ENCODE data around the gene AFF1. TPM values are rescaled to one million over a fixed set of nuclear protein-coding genes. Genes with fewer than 3 reads are reported as not detected.
A peak's percentile ranks its signal among the peaks of the same experiment; 100 is the strongest.

Gene AFF1
- total and polyA plus RNA-seq, 7 donors, result 7.2 to 100 (median 61.7) TPM

GRCh38 chr4:87105101-87105845, 170.5 kb downstream of the AFF1 start:
- Histone ChIP-seq H3K27me3 (no peaks in the 10 kb centered on the region), H3K4me1 (peaks cover 0 to 78% (median 48%) of the 10 kb centered on the region in 4 donors), H3K36me3 (peaks cover 0 to 30% (median 4%) of the 10 kb centered on the region in 4 donors), H3K4me3 (no peak overlapping the region), H3K27ac (no peak overlapping the region), H3K9me3 (no peaks in the 10 kb centered on the region)
- 26 to 74% methylated on average over 5 of the region's 5 CpGs for WGBS, 2 donors
- intact Hi-C loops (cut with DNase I), result no loop called here
- TF ChIP-seq CTCF (IDR thresholded peaks at IDR 0.05) (no peak), POLR2A (IDR thresholded peaks at IDR 0.05) (no peak), POLR2AphosphoS5 (IDR thresholded peaks at IDR 0.05) (no peak), EP300 (IDR thresholded peaks at IDR 0.05) (no peak)
- DNase-seq, result no peak

- intact Hi-C loops (cut with DNase I), result no loop called here
- peak; percentile 71 for DNase-seq
- Histone ChIP-seq H3K27me3 (no peaks in the 10 kb centered on the region), H3K27ac (peak overlapping the region; percentile 65 to 84 (median 74)), H3K4me3 (no peak overlapping the region), H3K4me1 (peaks cover 0 to 62% (median 41%) of the 10 kb centered on the region in 4 donors), H3K36me3 (peaks cover 1 to 49% (median 9%) of the 10 kb centered on the region in 4 donors), H3K9me3 (no peaks in the 10 kb centered on the region)
- 83% methylated on average over 5 of the region's 5 CpGs for WGBS, 2 donors
- TF ChIP-seq POLR2AphosphoS5 (IDR thresholded peaks at IDR 0.05), result peak in 2 of 4 donors; percentile 28 to 58
- TF ChIP-seq POLR2A (IDR thresholded peaks at IDR 0.05), result no peak
- no peak for TF ChIP-seq CTCF (IDR thresholded peaks at IDR 0.05)
- no peak for TF ChIP-seq EP300 (IDR thresholded peaks at IDR 0.05)
Measured at GRCh38 chr4:87108142-87108546, 173.3 kb downstream of the AFF1 start.

GRCh38 chr4:87109121-87109520, 174.3 kb downstream of the AFF1 start:
- peaks cover 0 to 52% (median 31%) of the 10 kb centered on the region in 4 donors for H3K4me1 ChIP-seq
- no peaks in the 10 kb centered on the region for H3K27me3 ChIP-seq
- no peaks in the 10 kb centered on the region for H3K9me3 ChIP-seq
- TF ChIP-seq EP300 (IDR thresholded peaks at IDR 0.05) (no peak), POLR2A (IDR thresholded peaks at IDR 0.05) (no peak), CTCF (IDR thresholded peaks at IDR 0.05) (no peak), POLR2AphosphoS5 (IDR thresholded peaks at IDR 0.05) (no peak)
- intact Hi-C loops (cut with DNase I), result no loop called here
- DNase-seq, result no peak
- peak overlapping the region; percentile 65 to 84 (median 74) for H3K27ac ChIP-seq
- no peak overlapping the region for H3K4me3 ChIP-seq
- 89 to 93% methylated on average over 3 of the region's 3 CpGs for WGBS, 2 donors
- H3K36me3 ChIP-seq, result peaks cover 3 to 57% (median 12%) of the 10 kb centered on the region in 4 donors

- 95 to 100% methylated on average over 1 of the region's 1 CpG for WGBS, 2 donors
- Histone ChIP-seq H3K27ac (peak overlapping the region in 2 of 4 donors; percentile 78 to 84), H3K4me1 (peaks cover 0 to 44% (median 24%) of the 10 kb centered on the region in 4 donors), H3K9me3 (no peaks in the 10 kb centered on the region), H3K4me3 (no peak overlapping the region), H3K27me3 (no peaks in the 10 kb centered on the region), H3K36me3 (peaks cover 9 to 66% (median 20%) of the 10 kb centered on the region in 4 donors)
- DNase-seq, result no peak
- intact Hi-C loops (cut with DNase I), result no loop called here
- TF ChIP-seq CTCF (IDR thresholded peaks at IDR 0.05) (no peak), POLR2A (IDR thresholded peaks at IDR 0.05) (no peak), POLR2AphosphoS5 (IDR thresholded peaks at IDR 0.05) (no peak), EP300 (IDR thresholded peaks at IDR 0.05) (no peak)
Measured at GRCh38 chr4:87109945-87110344, 175.1 kb downstream of the AFF1 start.
